ENCODE results near the gene AQP7.
"Not testable (repeated sequence)": the region's sequence is repeated elsewhere in the genome, so short reads cannot be mapped to it uniquely, and the experiment has no call there.

Gene AQP7

DNA sequence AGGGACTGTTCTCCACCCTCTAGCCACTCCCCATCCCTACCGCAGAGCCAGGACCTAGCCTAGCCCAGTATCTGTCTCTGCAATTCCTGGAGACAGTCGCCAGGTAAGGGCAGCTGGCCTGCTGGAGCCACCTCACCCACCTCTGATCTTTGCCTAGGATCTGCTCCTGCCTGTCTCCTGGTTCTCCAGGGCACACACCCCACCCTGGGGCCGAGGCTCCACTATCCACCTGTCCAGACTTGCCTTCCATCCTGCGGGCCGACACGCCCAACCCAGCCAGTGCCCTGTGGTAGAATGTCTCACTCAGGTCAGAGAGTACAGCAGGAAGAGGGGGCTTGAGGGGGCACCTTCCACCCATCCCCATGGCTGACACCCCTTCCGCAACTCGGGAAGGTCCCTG, 15.7 kb upstream of the AQP7 start:
- no peaks in the 10 kb centered on the region for H3K9me3 ChIP-seq (ENCODE audit: control insufficient read depth, low read length)
- no peaks in the 10 kb centered on the region for H3K27me3 ChIP-seq (replicated peaks; ENCODE audit: control insufficient read depth, insufficient read depth, low read length, poor library complexity, severe bottlenecking)
- no peak for DNase-seq
- no peak overlapping the region for H3K4me3 ChIP-seq (ENCODE audit: insufficient read depth, low read depth, low read length, poor library complexity, severe bottlenecking)
- H3K27ac ChIP-seq (ENCODE audit: insufficient read depth, low read length, poor library complexity, severe bottlenecking): peak overlapping the region; percentile 50
- peaks cover 46% of the 10 kb centered on the region for H3K4me1 ChIP-seq (ENCODE audit: control insufficient read depth, insufficient read depth, low read length, poor library complexity, severe bottlenecking)
- no peaks in the 10 kb centered on the region for H3K36me3 ChIP-seq (ENCODE audit: control insufficient read depth, insufficient read depth, low read length)

DNA sequence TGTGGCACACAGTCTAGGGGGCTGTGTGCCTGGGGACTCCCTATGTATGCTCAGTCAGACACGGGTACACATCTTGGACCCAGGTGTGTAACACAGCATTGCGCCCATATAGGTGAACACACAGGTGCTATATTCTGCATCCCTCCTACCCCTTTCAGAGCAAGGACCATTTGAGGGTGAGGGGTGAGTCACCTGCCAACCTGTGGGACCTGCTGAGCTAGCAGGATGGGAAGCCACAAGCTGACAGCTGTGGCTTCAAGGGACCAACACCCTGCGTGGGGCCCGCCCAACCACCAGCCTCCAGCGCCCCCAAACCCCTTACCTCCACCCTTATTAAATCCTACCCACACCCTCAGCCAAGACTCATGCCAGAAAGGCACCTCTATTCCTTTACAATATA, 14.6 kb upstream of the AQP7 start:
- Histone ChIP-seq H3K27ac (ENCODE audit: insufficient read depth, low read length, poor library complexity, severe bottlenecking) (peak overlapping the region; percentile 78), H3K4me3 (ENCODE audit: insufficient read depth, low read depth, low read length, poor library complexity, severe bottlenecking) (peak overlapping the region; percentile 23), H3K27me3 (replicated peaks; ENCODE audit: control insufficient read depth, insufficient read depth, low read length, poor library complexity, severe bottlenecking) (no peaks in the 10 kb centered on the region), H3K36me3 (ENCODE audit: control insufficient read depth, insufficient read depth, low read length) (no peaks in the 10 kb centered on the region), H3K4me1 (ENCODE audit: control insufficient read depth, insufficient read depth, low read length, poor library complexity, severe bottlenecking) (peaks cover 46% of the 10 kb centered on the region), H3K9me3 (ENCODE audit: control insufficient read depth, low read length) (no peaks in the 10 kb centered on the region)
- peak; percentile 10 to 30 (median 30) for DNase-seq

DNA sequence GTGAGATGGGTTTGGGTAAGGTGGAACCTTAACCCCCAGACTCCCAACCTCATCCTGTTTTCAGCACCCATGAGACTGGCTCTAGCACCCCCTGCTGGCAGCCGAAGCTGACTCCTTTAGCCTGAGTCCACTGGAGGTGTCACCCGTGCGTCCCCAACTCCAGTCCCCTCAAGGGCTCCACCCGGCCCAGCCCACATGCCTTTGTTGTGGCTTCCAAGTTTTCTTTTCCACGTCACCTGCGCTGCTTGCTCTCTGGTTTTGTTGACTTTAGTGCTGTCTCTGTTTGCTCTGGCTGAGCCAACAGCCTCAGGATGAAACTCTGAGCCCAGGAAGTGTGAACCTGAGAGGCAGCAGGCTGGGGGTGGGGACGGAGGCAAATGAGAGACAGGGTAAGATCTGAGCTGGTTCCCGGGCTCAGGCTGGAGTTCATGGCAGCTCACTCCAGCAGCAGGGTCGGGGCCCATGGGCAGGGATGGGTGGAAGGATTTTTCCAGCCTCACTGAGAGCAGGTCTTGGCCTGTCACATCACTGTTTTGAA, 13.2 kb upstream of the AQP7 start:
- Histone ChIP-seq H3K27ac (ENCODE audit: insufficient read depth, low read length, poor library complexity, severe bottlenecking) (peak overlapping the region; percentile 78), H3K27me3 (replicated peaks; ENCODE audit: control insufficient read depth, insufficient read depth, low read length, poor library complexity, severe bottlenecking) (no peaks in the 10 kb centered on the region), H3K9me3 (ENCODE audit: control insufficient read depth, low read length) (no peaks in the 10 kb centered on the region), H3K4me3 (ENCODE audit: insufficient read depth, low read depth, low read length, poor library complexity, severe bottlenecking) (peak overlapping the region; percentile 30), H3K36me3 (ENCODE audit: control insufficient read depth, insufficient read depth, low read length) (no peaks in the 10 kb centered on the region), H3K4me1 (ENCODE audit: control insufficient read depth, insufficient read depth, low read length, poor library complexity, severe bottlenecking) (peaks cover 46% of the 10 kb centered on the region)
- peak; percentile 86 to 92 (median 89) for DNase-seq

DNA sequence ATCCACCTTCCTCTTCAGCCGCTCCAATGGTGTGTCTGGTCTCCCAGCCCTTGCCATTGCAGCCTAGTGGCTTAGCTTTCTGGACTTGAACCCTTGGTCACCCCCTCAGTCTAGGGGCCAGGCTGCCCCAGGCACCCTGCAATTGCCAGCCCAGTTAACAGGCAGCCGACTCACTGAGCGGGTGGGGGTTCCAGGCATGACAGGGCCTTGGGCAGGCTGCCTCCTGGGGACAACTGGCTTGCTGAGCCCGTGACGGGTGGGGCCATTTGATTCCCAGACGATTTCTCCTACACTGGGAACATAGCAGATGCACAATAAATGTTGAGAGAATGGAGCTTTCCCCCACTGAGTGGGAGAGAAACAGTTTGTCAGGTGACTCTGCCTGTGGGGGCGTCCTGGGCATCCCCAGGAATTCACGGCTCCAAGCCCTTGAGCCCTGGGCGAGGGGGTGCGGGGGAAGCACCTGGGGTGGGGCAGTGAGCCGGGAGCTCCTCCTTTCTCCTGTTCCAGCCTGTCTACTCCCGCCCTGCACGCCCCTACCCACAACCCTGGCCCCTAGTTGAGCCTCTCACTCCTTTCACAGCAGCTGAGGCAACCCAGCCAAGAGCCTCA, 12.6 kb upstream of the AQP7 start:
- Histone ChIP-seq H3K4me3 (ENCODE audit: insufficient read depth, low read depth, low read length, poor library complexity, severe bottlenecking) (peak overlapping the region; percentile 10), H3K27ac (ENCODE audit: insufficient read depth, low read length, poor library complexity, severe bottlenecking) (peak overlapping the region; percentile 78), H3K36me3 (ENCODE audit: control insufficient read depth, insufficient read depth, low read length) (no peaks in the 10 kb centered on the region), H3K27me3 (replicated peaks; ENCODE audit: control insufficient read depth, insufficient read depth, low read length, poor library complexity, severe bottlenecking) (no peaks in the 10 kb centered on the region), H3K9me3 (ENCODE audit: control insufficient read depth, low read length) (no peaks in the 10 kb centered on the region), H3K4me1 (ENCODE audit: control insufficient read depth, insufficient read depth, low read length, poor library complexity, severe bottlenecking) (peaks cover 46% of the 10 kb centered on the region)
- no peak for DNase-seq

DNA sequence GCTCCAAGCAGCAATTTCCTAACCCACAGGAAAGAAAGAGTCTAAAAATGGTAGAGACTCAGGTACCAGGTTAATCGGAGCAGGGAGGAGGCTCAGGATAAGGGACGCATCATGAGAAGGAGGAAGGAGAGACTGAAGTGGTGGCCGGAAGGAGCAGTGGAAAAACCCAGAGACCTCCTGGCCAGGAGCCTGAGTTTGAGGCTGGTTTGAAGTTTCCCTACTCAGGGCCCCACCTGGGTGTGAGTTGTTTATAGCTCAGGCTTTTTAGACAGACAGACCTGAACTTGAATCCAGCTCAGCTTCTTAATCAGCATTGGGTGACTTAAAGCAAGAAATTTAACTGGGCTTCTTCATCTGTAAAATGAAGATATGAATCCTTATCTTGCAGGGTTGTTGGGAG, 11.9 kb upstream of the AQP7 start:
- no peaks in the 10 kb centered on the region for H3K27me3 ChIP-seq (replicated peaks; ENCODE audit: control insufficient read depth, insufficient read depth, low read length, poor library complexity, severe bottlenecking)
- no peak overlapping the region for H3K4me3 ChIP-seq (ENCODE audit: insufficient read depth, low read depth, low read length, poor library complexity, severe bottlenecking)
- DNase-seq: no peak
- peak overlapping the region; percentile 78 for H3K27ac ChIP-seq (ENCODE audit: insufficient read depth, low read length, poor library complexity, severe bottlenecking)
- no peaks in the 10 kb centered on the region for H3K36me3 ChIP-seq (ENCODE audit: control insufficient read depth, insufficient read depth, low read length)
- peaks cover 46% of the 10 kb centered on the region for H3K4me1 ChIP-seq (ENCODE audit: control insufficient read depth, insufficient read depth, low read length, poor library complexity, severe bottlenecking)
- H3K9me3 ChIP-seq (ENCODE audit: control insufficient read depth, low read length): no peaks in the 10 kb centered on the region

DNA sequence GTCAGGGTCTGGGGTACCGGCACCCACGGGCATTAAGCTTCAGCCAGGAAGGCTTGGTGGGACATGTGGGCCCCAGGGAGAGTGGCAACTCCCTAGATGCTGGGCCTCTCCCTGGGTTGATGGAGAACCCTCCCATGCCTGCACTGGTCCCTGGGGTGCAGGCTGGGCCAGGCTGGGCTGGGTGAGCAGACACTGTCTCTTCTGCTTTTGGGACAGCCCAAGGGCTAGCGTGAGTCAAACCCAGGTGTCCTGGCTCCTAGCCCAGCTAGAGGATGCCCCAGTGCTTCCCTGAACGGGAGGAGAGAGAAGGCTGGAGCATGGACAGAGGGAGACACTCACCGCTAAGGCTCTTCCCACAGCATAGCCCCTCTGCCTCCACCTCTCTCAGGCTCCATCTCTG, 5.7 kb upstream of the AQP7 start:
- Histone ChIP-seq H3K27me3 (replicated peaks; ENCODE audit: control insufficient read depth, insufficient read depth, low read length, poor library complexity, severe bottlenecking) (no peaks in the 10 kb centered on the region), H3K4me3 (ENCODE audit: insufficient read depth, low read depth, low read length, poor library complexity, severe bottlenecking) (no peak overlapping the region), H3K4me1 (ENCODE audit: control insufficient read depth, insufficient read depth, low read length, poor library complexity, severe bottlenecking) (no peaks in the 10 kb centered on the region), H3K36me3 (ENCODE audit: control insufficient read depth, insufficient read depth, low read length) (no peaks in the 10 kb centered on the region), H3K9me3 (ENCODE audit: control insufficient read depth, low read length) (no peaks in the 10 kb centered on the region), H3K27ac (ENCODE audit: insufficient read depth, low read length, poor library complexity, severe bottlenecking) (no peak overlapping the region)
- DNase-seq: no peak

DNA sequence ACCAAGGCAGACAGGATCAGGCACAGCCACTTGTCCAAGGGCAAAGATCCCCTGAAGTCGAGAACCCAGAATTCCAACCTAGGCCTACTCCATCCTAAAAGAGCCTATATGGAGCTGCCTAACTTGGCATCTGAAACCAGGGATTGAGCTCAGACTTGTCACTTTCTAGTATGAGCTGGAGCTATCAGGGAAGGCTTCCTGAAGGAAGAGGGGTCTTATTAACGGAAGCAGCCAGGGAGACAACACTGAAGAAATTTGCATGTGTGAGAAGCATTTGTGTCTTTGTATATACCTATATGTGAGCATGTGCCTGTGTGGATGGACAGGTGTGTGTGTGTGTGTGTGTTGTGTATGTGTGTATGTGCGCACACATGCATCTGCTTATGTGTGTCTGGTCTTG, 4.7 kb upstream of the AQP7 start:
- Histone ChIP-seq H3K4me1 (ENCODE audit: control insufficient read depth, insufficient read depth, low read length, poor library complexity, severe bottlenecking) (no peaks in the 10 kb centered on the region), H3K4me3 (ENCODE audit: insufficient read depth, low read depth, low read length, poor library complexity, severe bottlenecking) (no peak overlapping the region), H3K36me3 (ENCODE audit: control insufficient read depth, insufficient read depth, low read length) (no peaks in the 10 kb centered on the region), H3K27me3 (replicated peaks; ENCODE audit: control insufficient read depth, insufficient read depth, low read length, poor library complexity, severe bottlenecking) (no peaks in the 10 kb centered on the region), H3K9me3 (ENCODE audit: control insufficient read depth, low read length) (no peaks in the 10 kb centered on the region), H3K27ac (ENCODE audit: insufficient read depth, low read length, poor library complexity, severe bottlenecking) (no peak overlapping the region)
- no peak for DNase-seq

DNA sequence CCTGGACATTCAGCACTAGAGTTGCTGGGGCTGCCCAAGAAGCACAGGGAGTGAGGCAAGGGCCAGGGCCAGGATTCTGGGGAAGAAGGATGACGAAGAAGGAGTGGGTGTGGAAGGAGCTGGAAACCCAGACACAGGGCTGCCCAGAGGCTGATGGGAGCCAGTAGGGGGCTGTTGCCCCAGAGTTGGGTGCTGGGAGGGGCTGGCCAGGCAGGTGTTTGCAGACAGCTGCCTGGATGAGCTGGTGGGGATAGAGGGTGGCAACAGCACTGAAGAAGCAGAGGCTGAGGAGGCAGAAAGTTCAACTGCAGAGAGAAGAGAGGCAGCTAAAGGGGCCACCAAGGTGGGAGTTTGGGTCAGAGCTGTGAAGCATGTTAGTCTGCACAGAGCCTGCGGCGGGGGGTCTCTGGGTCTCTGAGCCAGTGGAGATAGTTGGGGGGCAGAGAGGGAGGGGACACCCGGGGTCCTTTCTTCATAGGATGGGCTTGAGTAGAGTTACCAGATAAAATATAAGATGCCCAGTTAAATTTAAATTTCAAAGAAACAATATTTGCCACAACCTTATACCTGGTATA, 2.5 kb upstream of the AQP7 start:
- Histone ChIP-seq H3K27me3 (replicated peaks; ENCODE audit: control insufficient read depth, insufficient read depth, low read length, poor library complexity, severe bottlenecking) (no peaks in the 10 kb centered on the region), H3K4me1 (ENCODE audit: control insufficient read depth, insufficient read depth, low read length, poor library complexity, severe bottlenecking) (no peaks in the 10 kb centered on the region), H3K36me3 (ENCODE audit: control insufficient read depth, insufficient read depth, low read length) (no peaks in the 10 kb centered on the region), H3K4me3 (ENCODE audit: insufficient read depth, low read depth, low read length, poor library complexity, severe bottlenecking) (no peak overlapping the region), H3K27ac (ENCODE audit: insufficient read depth, low read length, poor library complexity, severe bottlenecking) (no peak overlapping the region), H3K9me3 (ENCODE audit: control insufficient read depth, low read length) (no peaks in the 10 kb centered on the region)
- DNase-seq: no peak

DNA sequence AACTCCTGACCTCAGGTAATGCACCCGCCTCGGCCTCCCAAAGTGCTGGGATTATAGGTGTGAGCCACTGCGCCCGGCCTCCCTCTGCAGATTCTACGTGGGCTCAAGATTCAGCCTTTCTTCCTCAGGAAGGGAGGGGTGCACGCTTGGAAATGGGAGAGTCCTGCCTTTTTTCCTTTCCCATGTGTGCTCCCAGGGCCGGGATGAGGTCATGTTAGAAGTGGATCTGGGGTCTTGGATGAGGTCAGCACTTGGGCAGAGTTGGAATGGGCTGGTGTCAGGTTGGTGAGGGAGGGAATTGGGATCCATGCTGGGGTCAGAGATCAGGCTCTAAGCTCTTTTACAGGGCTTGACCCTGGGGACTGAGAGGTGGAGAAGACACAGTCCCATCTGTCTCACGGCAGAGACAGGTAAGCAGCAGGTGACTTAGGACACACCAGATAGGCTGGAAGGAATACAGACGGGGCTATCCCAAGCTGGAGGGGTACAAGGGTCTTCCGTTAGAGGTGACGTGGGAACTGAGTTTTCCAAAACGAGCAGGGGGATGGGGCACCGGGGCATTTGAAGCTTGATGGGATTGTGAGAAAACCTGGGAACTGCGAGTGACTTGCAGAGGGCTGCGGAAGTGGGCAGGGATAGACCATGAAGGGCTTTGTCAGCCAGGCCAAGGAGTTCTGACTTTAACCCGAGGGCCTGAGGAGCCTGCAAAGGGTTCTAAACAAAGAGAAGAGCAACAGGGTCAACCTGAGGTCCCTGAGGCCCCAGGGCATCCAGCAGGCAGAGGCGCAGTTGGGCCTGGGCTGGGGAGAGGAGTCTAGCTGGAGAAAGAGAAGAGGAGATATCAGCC, 1.8 kb upstream of the AQP7 start:
- no peaks in the 10 kb centered on the region for H3K9me3 ChIP-seq (ENCODE audit: control insufficient read depth, low read length)
- no peaks in the 10 kb centered on the region for H3K36me3 ChIP-seq (ENCODE audit: control insufficient read depth, insufficient read depth, low read length)
- H3K27me3 ChIP-seq (replicated peaks; ENCODE audit: control insufficient read depth, insufficient read depth, low read length, poor library complexity, severe bottlenecking): no peaks in the 10 kb centered on the region
- H3K4me3 ChIP-seq (ENCODE audit: insufficient read depth, low read depth, low read length, poor library complexity, severe bottlenecking): no peak overlapping the region
- no peak for DNase-seq
- H3K4me1 ChIP-seq (ENCODE audit: control insufficient read depth, insufficient read depth, low read length, poor library complexity, severe bottlenecking): no peaks in the 10 kb centered on the region
- no peak overlapping the region for H3K27ac ChIP-seq (ENCODE audit: insufficient read depth, low read length, poor library complexity, severe bottlenecking)

DNA sequence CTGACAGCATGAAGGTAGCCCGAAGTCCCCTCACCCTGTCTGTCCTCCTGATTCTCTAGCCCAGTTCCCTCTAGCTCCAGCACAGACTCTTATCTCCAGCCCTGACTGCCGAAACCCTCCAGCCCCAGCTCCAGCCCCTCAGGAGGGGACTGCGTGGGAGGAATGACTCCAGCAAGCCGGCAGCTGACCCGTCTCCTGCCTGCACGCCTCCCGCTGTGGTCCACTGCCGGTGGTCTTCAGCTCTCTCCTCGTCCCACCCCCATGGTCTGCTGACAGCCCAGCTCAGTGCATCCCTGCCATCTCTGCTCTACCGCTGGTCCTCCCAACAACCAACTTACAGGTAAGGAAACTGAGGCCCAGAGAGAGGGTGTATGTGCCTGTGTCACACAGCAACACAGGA, 559 bp downstream of the AQP7 start:
- H3K9me3 ChIP-seq (ENCODE audit: control insufficient read depth, low read length); H3K27me3 ChIP-seq (replicated peaks; ENCODE audit: control insufficient read depth, insufficient read depth, low read length, poor library complexity, severe bottlenecking); DNase-seq; H3K27ac ChIP-seq (ENCODE audit: insufficient read depth, low read length, poor library complexity, severe bottlenecking); H3K4me1 ChIP-seq (ENCODE audit: control insufficient read depth, insufficient read depth, low read length, poor library complexity, severe bottlenecking); H3K4me3 ChIP-seq (ENCODE audit: insufficient read depth, low read depth, low read length, poor library complexity, severe bottlenecking); H3K36me3 ChIP-seq (ENCODE audit: control insufficient read depth, insufficient read depth, low read length): not testable (repeated sequence)

Measured in effector memory CD4-positive, alpha-beta T cell (primary cell).